Measurements from ENCODE around the gene VPS39.

DNA sequence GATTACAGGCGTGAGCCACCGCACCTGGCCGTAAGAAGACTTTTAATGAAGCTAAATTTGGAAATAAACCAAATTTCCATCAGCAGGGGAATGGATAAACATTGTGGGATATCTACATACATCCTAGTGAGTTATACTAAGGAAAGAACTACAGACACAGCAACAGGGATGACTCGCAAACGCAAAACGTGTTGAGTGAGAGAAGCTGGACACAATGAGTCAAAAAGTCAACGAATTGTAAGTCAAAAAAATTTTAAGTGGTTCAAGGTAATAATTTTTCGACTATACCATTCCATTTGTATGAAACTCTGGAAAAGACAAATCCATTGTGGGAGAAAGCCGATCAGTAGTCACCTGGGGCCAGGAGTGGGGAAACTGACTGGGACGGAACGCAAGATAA lies 71.6 kb downstream of the VPS39 start:
- TF ChIP-seq CTCF (IDR thresholded peaks at IDR 0.05; ENCODE audit: extremely low read depth in 1 of 2, insufficient read depth in 1 of 2, low read depth in 1 of 2, low read length in 2 of 2) (no peak), POLR2AphosphoS5 (IDR thresholded peaks at IDR 0.05; ENCODE audit: insufficient read depth, low read depth, low read length) (no peak), MAX (IDR thresholded peaks at IDR 0.05; ENCODE audit: insufficient read depth, insufficient read length) (no peak), POLR2A (IDR thresholded peaks at IDR 0.05; ENCODE audit: low read depth, low read length) (no peak)
